Stimulated activated CD8-positive, alpha-beta memory T cell treated with anti-CD3 and anti-CD28 coated beads, Interleukin-12 subunit alpha, Interleukin-12 subunit beta, amount 100 ng/mL, for 4 hours (primary cell): ENCODE results near the gene ADAMTS8.

Source experiments
- DNase-seq: peaks from one replicate; pipeline ENCODE4 v3.0.0-alpha.2; 2020; ENCODE audit warnings: low read depth

Gene ADAMTS8, protein sequence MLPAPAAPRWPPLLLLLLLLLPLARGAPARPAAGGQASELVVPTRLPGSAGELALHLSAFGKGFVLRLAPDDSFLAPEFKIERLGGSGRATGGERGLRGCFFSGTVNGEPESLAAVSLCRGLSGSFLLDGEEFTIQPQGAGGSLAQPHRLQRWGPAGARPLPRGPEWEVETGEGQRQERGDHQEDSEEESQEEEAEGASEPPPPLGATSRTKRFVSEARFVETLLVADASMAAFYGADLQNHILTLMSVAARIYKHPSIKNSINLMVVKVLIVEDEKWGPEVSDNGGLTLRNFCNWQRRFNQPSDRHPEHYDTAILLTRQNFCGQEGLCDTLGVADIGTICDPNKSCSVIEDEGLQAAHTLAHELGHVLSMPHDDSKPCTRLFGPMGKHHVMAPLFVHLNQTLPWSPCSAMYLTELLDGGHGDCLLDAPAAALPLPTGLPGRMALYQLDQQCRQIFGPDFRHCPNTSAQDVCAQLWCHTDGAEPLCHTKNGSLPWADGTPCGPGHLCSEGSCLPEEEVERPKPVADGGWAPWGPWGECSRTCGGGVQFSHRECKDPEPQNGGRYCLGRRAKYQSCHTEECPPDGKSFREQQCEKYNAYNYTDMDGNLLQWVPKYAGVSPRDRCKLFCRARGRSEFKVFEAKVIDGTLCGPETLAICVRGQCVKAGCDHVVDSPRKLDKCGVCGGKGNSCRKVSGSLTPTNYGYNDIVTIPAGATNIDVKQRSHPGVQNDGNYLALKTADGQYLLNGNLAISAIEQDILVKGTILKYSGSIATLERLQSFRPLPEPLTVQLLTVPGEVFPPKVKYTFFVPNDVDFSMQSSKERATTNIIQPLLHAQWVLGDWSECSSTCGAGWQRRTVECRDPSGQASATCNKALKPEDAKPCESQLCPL

DNA sequence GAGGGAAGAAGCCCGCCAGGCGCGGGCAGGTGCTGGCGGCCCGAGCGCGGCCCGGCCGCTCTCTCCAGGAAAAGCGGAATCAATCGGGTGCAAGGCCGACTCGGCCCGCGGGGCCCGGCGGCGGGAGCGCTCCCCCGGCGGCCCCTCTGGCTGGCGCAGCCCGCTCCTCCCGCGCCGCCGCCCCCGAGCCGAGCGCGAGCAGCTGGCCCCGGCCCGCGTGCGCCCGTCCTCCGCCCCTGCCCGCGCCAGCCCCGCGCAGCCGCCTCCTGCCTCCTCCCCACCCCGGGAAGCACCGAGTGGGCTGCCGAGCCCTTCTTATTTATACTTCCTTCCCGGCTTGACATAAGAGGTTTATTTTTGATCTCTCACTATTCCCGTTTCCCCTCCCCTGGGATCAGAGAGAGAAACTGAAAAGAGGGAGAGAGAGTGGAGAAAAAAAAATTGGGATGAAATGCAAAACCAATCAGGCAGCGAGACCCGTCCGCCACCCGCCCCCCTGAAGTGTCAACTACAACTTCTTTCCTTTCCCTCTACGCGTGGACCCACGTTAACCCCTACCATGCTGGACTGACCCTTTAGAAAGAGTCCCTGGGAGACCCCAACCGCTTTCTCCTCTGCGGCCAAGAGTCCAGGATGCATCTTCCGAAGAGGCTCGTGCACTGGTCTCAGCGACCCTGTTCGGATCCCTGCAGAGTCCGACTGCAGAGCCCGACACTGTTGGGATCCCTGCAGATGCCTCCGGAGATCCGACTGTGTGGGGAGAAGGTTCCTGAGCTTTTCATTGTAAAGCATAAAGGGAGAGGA, at the start of gene ADAMTS8:
TSS of gene ADAMTS8 (minus strand) at position 294 of the 804 bp plus-strand sequence. CDS start 323 bp downstream, outside the sequence.
- no peak for DNase-seq

- DNase-seq: no peak
These were observed 49.3 kb upstream of the ADAMTS8 start for GRCh38 chr11:130477586-130478203.

- no peak for DNase-seq
These were observed 48.6 kb upstream of the ADAMTS8 start for GRCh38 chr11:130476922-130477491.

DNA sequence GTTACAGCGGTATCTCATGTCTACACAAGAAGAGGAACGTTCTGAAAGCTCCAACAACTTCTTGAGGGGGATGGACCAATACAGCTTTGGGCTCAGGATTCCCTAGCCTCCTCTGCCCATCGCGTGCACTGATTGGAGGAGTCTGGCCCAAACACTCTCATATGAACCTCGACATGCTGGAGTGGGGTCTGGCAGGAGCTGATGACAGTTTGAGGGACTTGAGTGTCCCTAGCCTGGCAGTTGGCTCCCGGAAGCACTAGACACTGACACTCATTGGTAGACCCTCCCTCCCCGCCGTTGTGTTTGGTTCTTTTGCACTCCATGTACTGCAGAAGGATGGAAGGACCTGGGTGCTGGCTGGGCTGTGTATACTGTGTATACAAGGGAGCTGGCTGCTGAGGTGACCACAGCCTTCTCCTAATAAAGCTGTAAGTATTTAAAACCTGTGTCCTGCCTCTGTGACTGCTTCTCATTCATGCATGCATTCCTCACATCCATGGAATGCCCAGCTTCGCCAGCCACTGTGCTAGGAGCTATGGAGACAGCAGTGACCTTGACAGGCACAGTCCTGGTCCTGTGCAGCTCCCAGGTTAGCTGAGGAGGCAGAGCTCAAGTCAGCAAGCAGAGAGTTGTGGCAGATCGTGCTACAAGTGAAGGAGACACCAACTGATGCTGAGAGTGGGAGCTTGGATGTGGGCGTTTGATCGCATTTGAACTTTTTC, 48.0 kb upstream of the ADAMTS8 start:
- no peak for DNase-seq

DNA sequence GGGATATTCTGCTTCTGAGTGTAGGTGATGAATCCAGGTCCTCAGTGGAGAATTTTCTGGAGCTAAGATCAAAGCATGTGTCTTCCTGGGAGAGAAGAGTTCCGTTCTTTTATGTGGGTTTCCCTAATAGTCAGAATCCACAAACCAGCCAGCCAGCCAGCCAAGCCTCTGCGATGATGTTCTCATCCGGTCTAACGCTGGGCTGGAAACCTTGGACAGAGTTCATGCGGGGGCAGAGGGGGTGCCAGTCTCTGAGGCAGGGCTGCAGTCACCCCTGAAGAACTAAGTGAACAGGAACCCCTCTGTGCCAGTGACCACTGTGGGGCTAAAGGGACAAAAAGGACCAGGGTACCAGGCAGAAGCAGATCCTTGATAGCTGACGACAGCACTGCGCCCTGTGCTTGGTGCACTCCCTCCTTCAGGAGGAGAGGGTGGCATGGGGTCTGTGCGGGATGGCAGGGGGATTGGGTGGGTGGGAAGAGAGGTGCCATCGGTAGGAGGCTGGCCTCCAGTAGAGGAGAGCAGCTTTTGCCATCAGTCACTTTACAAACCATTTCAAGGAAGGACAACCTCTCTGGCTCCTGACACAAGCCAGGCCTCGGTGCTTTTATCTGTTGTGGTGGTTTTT, 47.1 kb upstream of the ADAMTS8 start:
- DNase-seq: no peak

- DNase-seq: no peak
These were observed 46.4 kb upstream of the ADAMTS8 start for GRCh38 chr11:130474637-130475400.

GRCh38 chr11:130473795-130474377, 45.5 kb upstream of the ADAMTS8 start:
- DNase-seq: no peak

DNA sequence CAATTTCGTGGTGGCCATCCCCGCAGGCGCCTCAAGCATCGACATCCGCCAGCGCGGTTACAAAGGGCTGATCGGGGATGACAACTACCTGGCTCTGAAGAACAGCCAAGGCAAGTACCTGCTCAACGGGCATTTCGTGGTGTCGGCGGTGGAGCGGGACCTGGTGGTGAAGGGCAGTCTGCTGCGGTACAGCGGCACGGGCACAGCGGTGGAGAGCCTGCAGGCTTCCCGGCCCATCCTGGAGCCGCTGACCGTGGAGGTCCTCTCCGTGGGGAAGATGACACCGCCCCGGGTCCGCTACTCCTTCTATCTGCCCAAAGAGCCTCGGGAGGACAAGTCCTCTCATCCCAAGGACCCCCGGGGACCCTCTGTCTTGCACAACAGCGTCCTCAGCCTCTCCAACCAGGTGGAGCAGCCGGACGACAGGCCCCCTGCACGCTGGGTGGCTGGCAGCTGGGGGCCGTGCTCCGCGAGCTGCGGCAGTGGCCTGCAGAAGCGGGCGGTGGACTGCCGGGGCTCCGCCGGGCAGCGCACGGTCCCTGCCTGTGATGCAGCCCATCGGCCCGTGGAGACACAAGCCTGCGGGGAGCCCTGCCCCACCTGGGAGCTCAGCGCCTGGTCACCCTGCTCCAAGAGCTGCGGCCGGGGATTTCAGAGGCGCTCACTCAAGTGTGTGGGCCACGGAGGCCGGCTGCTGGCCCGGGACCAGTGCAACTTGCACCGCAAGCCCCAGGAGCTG, 44.8 kb upstream of the ADAMTS8 start:
- DNase-seq: no peak

DNA sequence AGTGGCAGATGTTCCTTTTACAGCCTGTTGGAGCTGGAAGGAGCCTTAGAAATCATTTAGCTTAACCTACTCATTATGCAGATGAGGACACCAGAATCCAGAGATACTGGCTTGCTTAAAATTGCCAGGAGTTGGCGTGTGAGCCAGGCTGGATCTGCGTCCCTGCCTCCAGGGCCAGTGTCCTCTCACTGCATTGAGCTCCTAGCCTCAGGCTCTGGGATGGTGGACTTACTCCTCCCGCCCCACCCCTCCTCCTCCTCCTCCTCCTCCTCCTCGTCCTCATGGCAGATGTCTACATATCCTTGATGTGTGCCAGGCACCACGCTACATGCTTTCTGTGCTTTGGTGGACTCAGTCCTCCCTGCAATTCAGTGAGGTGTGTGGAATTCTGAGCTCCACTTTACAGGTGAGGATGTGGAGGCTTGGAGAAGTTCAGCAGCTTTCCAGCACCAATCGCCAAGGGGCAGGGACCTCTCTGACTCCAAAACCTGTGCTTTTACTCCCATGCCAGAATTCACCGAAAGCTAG, 44.1 kb upstream of the ADAMTS8 start:
- no peak for DNase-seq

- no peak for DNase-seq
These were observed 43.5 kb upstream of the ADAMTS8 start for GRCh38 chr11:130471731-130472433.

- DNase-seq: no peak
These were observed 42.7 kb upstream of the ADAMTS8 start for GRCh38 chr11:130470832-130471706.

- DNase-seq: no peak
These were observed 40.8 kb upstream of the ADAMTS8 start for GRCh38 chr11:130469181-130469580.

GRCh38 chr11:130467116-130467900, 38.9 kb upstream of the ADAMTS8 start:
- DNase-seq: no peak

DNA sequence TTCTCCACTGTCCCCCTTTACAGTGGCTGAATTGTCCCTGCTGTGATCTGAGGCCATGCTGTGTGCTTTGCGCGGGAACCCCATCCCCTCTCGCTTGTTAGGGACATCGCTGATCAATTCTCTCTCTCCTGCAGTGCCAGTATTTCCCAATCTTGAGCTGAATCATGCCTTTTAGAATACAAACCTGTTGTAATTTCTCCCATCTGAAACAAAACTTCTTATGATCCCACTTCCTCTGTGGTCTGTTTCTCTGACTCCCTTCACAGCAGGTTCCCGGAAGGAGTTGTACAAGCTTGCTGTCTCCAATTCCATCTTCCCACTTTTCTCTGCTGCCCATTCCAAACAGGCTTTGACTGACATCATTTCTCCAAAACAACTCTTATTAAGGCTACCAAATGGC, 36.9 kb upstream of the ADAMTS8 start:
- no peak for DNase-seq

DNA sequence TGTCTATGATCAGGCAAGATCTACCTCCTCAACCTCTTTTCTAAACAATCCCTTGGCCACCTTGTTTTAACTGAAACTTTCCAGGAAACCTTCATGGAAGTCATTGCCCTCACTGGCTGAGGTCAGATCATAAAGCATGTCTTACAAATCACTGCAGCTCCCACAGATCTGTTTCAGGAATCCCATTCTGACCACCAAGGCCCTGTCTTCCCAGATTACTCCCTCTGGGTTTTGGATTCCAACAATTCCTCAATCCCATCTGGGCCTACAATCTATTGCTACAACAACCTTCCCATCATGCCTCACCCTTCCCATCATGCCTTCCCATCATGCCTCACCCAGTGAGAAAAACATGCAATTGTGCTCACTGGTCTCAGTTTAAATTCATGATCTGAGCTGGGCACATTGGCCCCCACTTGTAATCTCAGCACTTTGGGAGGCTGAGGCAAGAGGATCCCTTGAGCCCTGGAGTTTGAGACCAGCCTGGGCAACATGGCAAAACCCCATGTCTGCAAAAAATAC, 35.9 kb upstream of the ADAMTS8 start:
- no peak for DNase-seq
